ENCODE results near the gene ZNF710. TPM values are rescaled to one million over a fixed set of nuclear protein-coding genes. Genes with fewer than 3 reads are reported as not detected.

Gene ZNF710
- total RNA-seq, 2 donors from 2014 or later, result 13.2 to 28.1 TPM

DNA sequence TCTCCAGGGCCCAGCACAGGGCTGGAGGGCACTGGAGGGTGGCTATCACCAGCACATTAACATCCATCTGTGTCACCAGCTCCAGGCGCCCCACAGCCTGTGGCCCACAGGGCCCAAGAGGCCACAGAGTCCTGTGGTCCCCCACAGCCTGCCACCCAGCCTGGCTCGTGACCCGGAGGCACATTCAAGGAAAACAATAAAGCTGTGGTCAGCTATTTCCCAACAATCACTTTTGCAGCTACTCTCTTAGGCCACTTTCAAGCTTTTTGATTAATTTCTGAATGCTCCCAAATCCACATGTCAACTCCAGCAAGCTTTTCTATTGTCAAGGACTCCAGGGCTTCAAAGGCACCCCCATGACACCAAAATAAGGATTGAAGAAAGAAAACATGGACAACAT is 84.4 kb downstream of the ZNF710 start:
- DNase-seq (ENCODE audit: low spot score in 2 of 2) (no peak), ATAC-seq (no peak)
- Mint-ChIP-seq H3K9me3 (no peaks in the 10 kb centered on the region), H3K27ac (peak overlapping the region in 1 of 2 donors; percentile 69), H3K36me3 (peaks cover 5 to 19% of the 10 kb centered on the region in 2 donors)

DNA sequence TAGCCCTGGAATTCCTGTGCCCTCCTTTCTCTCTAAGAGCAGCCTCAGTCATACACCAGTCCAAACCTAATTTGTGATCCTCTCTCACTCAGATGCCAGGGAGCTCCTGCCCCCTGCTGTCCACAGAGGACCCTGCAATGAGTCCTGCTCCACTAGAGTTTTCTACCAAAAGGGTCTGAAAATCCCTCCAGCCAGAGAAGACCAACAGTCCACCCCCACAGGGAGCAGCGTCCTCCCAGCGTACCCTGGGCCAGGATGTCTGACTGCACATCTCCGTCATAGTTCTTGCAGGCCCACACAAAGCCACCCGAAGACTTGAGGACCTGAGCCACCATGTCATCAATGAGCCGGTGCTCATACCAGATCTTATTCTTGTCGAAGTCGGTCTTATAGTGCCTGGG is 85.7 kb downstream of the ZNF710 start:
- peak; percentile 67 for ATAC-seq
- H3K9me3 Mint-ChIP-seq, result no peaks in the 10 kb centered on the region
- H3K36me3 Mint-ChIP-seq, result peaks cover 5 to 19% of the 10 kb centered on the region in 2 donors
- H3K27ac Mint-ChIP-seq, result peak overlapping the region in 1 of 2 donors; percentile 90
- peak in 1 of 2 donors; percentile 52 for DNase-seq (ENCODE audit: low spot score in 2 of 2)

DNA sequence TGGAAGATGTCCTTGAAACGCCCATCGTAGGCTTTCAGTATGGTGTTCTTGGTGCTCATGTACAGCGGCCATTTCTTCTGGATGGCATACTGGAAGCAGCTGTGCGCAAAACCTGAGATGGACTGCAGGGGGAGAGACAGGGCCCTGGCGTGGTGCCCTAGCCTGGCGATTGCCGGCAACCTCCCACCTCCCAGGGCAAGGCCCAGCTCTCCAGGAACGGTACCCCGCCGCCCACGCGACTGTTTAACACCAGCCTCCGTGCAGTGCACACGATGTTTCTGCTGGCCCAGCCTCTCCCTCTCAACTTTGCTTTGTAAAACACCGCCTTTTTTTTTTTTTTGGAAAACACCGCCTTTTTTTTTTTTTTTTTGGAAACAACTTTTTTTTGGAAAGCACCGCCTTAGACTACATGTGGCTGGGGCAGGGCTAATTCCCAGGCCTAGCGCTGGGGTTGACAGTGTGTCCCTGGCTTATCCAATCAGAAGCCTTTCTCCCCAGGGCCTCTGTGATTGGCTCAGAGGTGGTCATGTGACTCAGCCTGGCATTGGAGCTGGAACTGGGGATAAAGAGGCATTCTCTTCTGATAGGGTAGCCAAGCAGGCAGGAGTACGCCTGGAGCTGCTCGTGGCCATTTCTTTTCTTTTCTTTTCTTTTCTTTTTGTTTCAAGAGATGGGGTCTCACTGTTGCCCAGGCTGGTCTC is 86.5 kb downstream of the ZNF710 start:
- ATAC-seq (peak; percentile 52), DNase-seq (ENCODE audit: low spot score in 2 of 2) (peak in 1 of 2 donors; percentile 45)
- Mint-ChIP-seq H3K27ac (peak overlapping the region in 1 of 2 donors; percentile 82), H3K9me3 (no peaks in the 10 kb centered on the region), H3K36me3 (peaks cover 5 to 19% of the 10 kb centered on the region in 2 donors)

DNA sequence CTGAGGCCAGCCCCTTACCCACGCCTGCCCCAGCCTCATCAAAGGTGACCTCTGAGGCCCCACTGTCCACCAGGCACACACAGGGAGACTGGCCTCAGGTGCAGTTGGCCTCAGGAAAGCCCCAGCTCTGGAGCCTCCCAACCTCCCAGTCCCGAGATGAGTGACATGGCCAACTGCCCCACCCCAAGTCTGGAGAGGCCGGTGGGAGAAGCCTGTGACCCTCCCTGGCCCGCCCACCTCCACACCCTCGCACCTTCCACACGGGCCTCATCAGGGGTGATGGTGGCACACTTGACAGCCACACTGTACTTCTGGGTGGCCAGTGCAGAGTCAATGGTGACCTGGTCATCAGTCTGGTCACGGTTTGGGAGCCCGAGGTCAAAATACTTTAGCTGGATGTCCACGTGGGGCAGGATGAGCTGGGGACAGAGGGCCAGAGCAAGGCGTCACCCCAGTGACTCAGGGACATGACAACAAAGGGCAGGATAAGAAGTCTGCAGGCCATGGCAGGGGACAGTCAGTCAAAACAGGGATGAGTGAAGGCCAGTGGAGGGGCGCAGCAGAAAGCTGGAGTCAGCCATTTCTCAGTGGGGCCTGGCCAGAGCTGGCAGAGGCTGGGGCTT is 89.2 kb downstream of the ZNF710 start:
- no peaks in the 10 kb centered on the region for H3K9me3 Mint-ChIP-seq
- H3K27ac Mint-ChIP-seq, result peak overlapping the region in 1 of 2 donors; percentile 88
- peaks cover 5 to 20% of the 10 kb centered on the region in 2 donors for H3K36me3 Mint-ChIP-seq
- ATAC-seq (no peak), DNase-seq (ENCODE audit: low spot score in 2 of 2) (no peak)

DNA sequence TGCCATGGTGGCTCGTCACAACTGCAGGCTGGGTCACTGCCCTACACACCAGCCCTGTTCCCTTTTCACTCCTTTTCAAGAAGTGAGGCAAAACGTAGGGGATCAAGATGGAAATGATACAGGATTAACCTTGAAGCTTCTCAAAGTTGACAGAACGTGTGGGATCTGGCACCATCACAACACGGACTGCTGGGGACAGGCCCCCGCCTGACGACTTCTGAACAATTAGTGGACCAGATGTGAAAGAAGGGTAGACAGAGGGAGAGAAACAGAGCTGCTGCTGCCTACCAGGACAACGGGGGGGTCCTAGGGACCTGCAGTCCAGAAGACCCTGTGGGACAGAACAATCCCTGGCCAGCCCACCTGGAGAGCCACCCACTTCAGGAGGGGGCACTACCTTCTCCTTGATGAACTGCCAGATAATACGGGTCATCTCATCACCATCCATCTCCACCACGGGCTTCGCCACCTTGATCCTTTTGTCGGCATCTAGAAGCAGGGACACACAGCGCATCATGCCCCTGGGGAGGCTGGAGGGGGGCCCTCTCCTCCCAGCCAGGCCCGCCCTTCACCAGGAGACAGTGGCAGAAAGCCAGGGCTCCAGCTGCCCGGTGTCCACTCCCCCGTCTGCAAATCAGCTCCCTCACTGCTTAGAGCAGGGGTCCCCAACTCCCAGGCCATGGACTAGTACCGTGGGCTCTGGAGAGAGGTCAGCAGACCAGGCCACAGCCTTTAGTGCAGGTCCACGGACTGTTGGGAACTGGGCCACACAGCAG is 90.2 kb downstream of the ZNF710 start:
- Mint-ChIP-seq H3K27ac (peak overlapping the region in 1 of 2 donors; percentile 88), H3K9me3 (no peaks in the 10 kb centered on the region), H3K36me3 (peaks cover 5 to 30% of the 10 kb centered on the region in 2 donors)
- no peak for ATAC-seq
- no peak for DNase-seq (ENCODE audit: low spot score in 2 of 2)

DNA sequence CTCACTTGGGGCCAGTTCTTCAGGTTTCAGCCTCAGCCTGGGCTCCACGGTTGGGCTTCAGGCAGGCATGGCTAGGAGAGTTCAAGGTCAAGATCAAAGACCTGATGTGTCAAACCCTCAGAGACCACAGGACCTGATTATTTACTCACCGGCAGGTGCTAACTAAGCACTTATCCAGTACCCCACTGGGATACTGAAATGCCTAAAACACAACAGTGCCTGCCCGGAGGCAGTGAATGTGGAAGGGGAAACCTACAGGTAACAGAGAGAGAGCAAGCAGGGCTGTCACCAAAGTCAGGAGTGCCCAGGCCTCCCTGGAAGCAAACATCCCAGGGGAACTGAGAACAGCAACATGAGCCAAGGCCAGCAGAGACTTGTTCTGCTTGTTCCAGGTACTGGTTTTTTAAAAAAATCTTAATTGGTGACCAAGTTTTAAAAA is 94.4 kb downstream of the ZNF710 start:
- Mint-ChIP-seq H3K36me3 (peaks cover 4 to 20% of the 10 kb centered on the region in 2 donors), H3K27ac (peak overlapping the region; percentile 88 to 96), H3K9me3 (no peaks in the 10 kb centered on the region)
- DNase-seq (ENCODE audit: low spot score in 2 of 2) (peak in 1 of 2 donors; percentile 28), ATAC-seq (peak; percentile 23 to 25)

DNA sequence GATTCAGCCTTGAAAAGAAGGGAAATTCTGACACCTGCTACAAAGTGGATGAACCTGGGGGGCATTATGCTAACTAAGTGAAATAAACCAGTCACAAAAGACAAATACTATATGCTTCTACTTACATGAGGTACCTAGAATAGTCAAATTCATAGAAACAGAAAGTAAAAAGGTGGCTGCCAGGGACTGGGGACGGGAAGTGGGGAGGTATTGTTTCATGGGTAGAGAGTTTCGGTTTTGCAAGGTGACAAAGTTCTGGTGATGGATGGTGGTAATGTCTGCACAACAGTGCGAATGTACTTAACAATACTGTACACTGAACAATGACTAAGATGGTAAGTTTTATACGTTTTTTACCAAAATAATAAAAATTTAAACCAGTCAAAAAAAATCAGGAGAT is 96.4 kb downstream of the ZNF710 start:
- ATAC-seq (peak; percentile 72 to 76), DNase-seq (ENCODE audit: low spot score in 2 of 2) (peak in 1 of 2 donors; percentile 64)
- Mint-ChIP-seq H3K27ac (peak overlapping the region; percentile 86 to 88), H3K36me3 (peaks cover 14 to 25% of the 10 kb centered on the region in 2 donors), H3K9me3 (no peaks in the 10 kb centered on the region)

DNA sequence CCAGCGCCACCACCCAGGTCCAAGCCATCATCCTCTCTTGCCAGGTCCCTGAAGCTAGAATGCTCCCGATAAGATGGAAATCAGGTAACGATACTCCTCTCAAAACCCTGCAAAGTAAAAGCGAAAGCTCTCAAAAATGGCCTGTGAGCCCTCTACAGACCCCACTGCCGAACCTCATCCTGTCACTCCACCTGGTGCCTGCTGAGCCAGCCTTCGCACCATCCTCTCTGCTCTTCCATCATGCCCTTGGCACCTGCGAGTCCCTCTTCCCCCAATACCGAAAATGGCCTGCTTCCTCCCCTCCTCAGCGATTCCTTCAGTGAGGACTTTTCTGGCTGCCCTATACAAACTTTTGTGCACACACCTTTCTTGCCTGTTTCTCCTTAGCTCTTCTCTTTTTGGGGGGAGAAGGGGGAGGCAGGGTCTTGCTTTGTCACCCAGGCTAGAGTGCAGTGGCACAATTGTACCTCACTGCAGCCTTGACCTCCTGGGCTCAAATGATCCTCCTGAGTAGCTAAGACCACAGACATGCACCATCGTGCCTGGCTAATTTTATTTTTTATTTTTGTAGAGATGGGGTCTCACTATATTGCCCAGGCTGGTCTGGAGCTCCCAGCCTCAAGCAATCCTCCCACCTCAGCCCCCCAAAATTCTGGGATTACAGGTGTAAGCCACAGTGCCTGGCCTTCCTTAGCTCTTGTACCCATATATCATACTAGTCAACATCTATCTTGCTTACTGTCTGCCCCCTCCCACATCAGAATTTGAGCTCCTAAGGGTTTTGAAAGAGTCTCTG is 98.1 kb downstream of the ZNF710 start:
- ATAC-seq (no peak), DNase-seq (ENCODE audit: low spot score in 2 of 2) (no peak)
- H3K9me3 Mint-ChIP-seq, result no peaks in the 10 kb centered on the region
- peak overlapping the region; percentile 88 to 93 for H3K27ac Mint-ChIP-seq
- peaks cover 14 to 25% of the 10 kb centered on the region in 2 donors for H3K36me3 Mint-ChIP-seq

DNA sequence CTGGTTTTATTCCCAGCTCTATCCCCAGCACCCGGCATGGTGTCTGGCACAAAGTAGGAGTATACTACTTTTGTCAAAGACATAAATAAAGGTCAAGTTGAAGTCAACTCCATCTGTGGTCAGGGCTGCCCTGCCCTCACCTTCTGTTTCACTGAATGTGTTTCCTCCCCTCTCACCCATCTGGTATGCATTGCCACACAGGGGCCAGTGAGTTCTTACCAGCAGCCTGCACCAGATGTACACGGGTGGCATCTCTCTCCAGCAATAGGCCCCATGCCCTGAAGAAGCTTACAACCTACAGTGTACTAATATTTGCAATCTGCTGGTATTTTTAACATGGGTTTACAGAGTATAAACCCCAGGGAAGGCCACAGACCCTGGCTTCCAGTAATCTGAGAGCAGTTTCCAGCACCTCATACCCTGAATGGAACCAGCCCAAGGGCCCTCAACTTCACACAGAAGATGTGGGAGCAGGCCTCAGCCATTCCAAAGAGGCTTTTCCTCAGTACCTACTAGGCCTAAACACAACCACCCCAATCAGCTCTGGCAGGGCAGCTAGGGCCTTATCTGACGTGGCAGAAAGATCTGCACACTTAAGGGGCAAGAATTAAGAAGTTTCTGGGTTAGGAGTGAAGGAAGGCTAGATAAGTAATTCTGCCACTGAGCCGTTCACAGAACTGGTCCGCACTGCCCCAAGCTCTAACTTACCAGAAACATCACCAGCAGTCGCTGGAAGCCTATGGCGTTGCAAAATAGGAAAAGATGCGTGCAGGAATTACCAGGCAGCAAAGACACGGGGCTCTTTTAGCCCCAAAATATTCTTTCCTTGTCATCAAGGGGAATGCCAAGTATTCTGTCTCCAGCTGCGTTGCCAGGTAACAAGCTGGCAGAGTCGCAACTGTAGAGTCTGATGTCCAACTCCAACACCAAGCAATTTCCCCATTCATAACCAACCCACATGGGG is 99.0 kb downstream of the ZNF710 start:
- H3K27ac Mint-ChIP-seq, result peak overlapping the region; percentile 69 to 88
- ATAC-seq (peak in 1 of 2 donors; percentile 25), DNase-seq (ENCODE audit: low spot score in 2 of 2) (no peak)
- H3K36me3 Mint-ChIP-seq, result peaks cover 14 to 25% of the 10 kb centered on the region in 2 donors
- no peaks in the 10 kb centered on the region for H3K9me3 Mint-ChIP-seq

DNA sequence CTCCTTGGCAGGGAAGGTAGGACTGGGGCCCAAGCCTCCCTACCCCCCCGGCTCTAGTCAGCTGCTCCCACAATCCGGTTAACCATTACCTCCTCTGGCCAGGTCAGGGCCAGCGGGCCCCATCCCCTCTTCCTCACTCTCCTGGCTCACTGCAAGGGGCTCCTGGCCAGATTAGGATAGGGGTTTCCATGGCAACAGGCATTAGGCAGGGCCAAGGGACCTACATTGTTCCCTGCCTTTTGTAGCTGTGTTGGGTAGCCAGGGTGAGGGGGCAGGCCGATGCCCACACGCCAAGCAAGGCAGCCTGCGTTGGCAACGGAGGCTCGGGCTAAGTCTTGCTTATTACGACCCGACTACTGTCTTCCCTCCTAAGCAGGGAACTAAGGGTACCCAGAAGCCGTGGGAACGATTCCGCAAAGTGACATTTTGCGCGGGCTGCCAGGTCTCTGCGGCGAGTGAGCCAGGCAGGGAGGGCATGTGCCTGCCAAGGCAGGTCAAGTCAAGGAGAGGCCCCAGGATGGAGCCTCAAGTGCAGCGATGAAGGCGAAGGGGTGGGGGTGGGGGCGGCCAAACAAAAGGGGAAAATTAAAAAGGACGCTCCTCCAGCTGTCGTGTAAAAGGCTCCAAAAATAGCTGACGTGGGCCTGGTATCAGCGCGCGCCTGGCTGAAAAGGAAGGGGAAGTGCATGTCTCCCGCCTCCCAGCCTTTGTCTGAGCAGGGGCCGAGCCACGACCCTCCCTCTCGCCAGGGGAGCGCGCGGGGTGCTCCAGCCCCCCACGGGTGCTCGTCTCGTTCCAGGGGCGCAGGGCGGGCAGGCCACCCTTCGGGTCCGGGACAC is 100.2 kb downstream of the ZNF710 start:
- Mint-ChIP-seq H3K27ac (peak overlapping the region; percentile 88 to 90), H3K9me3 (no peaks in the 10 kb centered on the region), H3K36me3 (peaks cover 13 to 14% of the 10 kb centered on the region in 2 donors)
- ATAC-seq (no peak), DNase-seq (ENCODE audit: low spot score in 2 of 2) (peak in 1 of 2 donors; percentile 39)

DNA sequence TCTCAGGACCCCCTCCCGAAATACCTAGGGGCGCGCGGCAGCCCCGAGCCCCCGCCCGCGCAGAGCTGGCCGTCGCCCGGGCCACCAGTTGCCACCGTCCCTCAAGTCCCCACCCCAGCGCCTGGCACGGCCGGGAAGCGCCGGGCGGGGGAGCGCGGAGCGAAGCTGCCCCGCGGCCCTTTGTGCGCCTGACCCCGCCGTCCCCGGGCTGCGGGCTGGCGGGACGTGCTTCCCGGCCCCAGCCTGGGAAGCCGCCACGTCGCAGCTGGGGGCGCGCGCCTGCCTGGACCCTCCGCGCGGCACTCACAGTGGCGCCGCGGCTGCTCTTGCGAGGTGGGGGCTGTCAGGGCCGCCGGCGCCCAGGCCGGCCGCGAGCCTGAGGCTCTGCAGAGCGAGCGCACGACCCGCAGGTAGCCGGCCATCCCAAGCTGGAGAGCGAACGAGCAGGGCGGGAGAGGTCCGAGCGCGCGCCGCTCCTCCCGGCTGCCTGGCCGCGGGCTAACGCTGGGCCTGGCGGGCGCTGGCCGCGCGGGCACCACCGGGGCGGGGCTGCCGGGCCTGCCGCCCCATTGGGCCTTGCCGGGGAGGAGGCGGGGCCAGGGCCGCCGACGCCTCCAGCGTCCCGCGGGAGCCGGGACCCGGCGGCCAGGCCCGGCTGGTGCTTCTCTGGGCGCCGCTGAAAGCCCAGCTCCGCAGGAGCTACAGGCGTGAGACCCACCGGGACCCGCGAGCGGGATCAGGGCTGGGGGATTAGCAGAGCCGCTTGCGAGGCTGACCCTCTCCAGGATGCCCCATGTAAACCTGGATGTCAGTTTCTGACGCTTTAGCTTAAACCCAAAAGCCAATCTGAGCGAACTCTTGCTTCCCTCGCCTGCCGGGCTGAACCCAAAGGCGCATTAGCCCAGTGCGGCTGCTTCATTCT is 101.1 kb downstream of the ZNF710 start, which contains the start of gene IDH2:
Gene IDH2, minus strand, starts transcription at position 500 of the 922 bp plus-strand sequence. Its CDS starts 78 bp downstream, at position 422.
- Mint-ChIP-seq H3K9me3 (no peaks in the 10 kb centered on the region), H3K27ac (peak within 1 kb of the TSS; percentile 88 to 90), H3K36me3 (peaks cover 11 to 14% of the 10 kb centered on the region in 2 donors)
- DNase-seq (ENCODE audit: low spot score in 2 of 2) (peak; percentile 80 to 86), ATAC-seq (peak; percentile 84)

DNA sequence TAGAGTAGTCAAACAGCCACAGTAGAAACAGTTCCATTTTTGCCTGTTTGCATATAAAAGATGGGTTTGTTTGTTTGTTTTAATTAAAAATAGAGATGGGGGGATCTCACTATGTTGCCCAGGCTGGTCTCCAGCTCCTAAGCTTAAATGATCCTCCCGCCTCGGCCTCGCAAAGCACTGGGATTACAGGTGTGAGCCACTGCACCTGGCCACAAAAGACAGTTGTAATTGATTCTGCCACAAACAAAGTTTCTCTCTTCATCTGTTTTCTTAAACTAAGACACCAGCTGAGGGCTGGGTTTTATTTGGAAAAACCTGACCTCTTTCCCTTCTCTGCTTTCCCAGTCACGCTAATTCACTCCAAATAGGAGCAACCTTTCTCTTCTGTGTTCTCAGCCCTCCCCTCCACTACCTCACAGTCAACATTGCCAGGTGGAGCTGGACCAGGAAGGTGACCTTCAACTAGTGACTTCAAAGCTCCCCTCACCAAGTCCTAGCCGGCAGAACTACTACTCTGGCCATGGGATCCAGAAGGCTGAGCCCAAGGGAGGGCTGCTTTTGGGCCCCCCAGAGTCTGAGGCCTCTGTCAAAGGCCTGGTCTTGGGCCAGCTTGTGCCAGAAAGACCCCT is 102.7 kb downstream of the ZNF710 start:
- DNase-seq (ENCODE audit: low spot score in 2 of 2) (no peak), ATAC-seq (no peak)
- peak overlapping the region in 1 of 2 donors; percentile 65 for H3K27ac Mint-ChIP-seq
- no peaks in the 10 kb centered on the region for H3K9me3 Mint-ChIP-seq
- H3K36me3 Mint-ChIP-seq, result peaks cover 9 to 14% of the 10 kb centered on the region in 2 donors

DNA sequence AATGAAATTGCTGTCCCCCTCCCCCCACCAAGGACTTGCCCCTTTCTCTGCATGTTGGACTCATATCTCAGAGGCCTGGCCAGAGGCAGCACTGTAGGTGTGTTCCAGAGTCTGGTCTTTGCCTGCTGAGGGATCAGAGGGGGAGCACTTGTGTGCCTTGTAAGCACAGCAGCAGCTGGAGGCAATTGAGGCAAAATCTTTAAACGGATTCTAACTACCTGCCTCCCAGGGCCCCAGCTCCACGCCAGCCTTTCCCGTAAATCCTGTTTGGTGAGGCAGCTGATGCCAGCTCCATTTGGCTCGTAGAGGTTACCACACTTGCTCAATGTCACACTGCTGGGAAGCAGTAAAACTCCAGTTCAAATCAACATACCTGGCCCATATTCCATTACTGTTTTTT is 103.4 kb downstream of the ZNF710 start:
- peaks cover 5 to 14% of the 10 kb centered on the region in 2 donors for H3K36me3 Mint-ChIP-seq
- ATAC-seq (no peak), DNase-seq (ENCODE audit: low spot score in 2 of 2) (no peak)
- H3K9me3 Mint-ChIP-seq, result no peaks in the 10 kb centered on the region
- H3K27ac Mint-ChIP-seq, result no peak overlapping the region

Measured in activated naive CD4-positive, alpha-beta T cell treated with anti-CD3 and anti-CD28 coated beads, Interleukin-2, amount 50 U/mL, for 72 hours (primary cell).